IPS-15b (cell line): Measurements from ENCODE around the gene IPPK.

Experiments
- H3K27me3 ChIP-seq: one replicate; pipeline ENCODE4 v1.6.1; 2013; ENCODE audit warnings: low read length; ENCODE audit not compliant: control insufficient read depth, insufficient read depth
- H3K36me3 ChIP-seq: one replicate; pipeline ENCODE4 v1.6.1; 2013; ENCODE audit warnings: low read length; ENCODE audit not compliant: control insufficient read depth, insufficient read depth
- H3K4me1 ChIP-seq: one replicate; pipeline ENCODE4 v1.6.1; 2013; ENCODE audit warnings: mild to moderate bottlenecking, low read length; ENCODE audit not compliant: control insufficient read depth, insufficient read depth
- H3K4me3 ChIP-seq: one replicate; pipeline ENCODE4 v1.5.1; 2013; ENCODE audit warnings: low read depth, low read length
- H3K9ac ChIP-seq: one replicate; pipeline ENCODE4 v1.6.1; 2013; ENCODE audit warnings: low read depth, mild to moderate bottlenecking, low read length
- H3K9me3 ChIP-seq: one replicate; pipeline ENCODE4 v1.6.1; 2013; ENCODE audit warnings: mild to moderate bottlenecking, low read length; ENCODE audit not compliant: control insufficient read depth, insufficient read depth

The IPPK gene

DNA sequence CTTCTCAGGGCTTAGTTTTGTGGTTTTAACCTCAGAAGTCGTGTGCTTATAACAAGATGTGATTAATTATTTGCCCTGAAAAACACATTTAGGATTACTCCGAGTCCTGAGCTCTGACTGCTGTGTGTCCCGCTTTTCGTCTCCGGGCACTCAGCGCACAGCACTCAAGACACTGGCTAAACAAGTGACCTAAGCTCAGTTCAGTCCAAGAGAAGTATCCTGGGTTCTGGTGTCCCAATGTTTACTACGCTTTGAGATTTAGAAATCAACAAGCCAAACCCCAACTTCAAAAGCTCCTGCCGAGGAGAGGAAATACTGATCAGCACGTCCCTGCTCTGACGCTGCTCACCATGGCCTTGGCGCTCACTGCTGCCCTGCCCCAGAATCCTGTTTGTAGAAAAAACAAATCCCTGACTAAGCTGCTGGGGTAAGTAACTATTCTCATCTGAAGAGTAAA, 53.2 kb downstream of the IPPK start:
- Histone ChIP-seq H3K36me3 (peaks cover 36% of the 10 kb centered on the region), H3K9ac (no peak overlapping the region)

DNA sequence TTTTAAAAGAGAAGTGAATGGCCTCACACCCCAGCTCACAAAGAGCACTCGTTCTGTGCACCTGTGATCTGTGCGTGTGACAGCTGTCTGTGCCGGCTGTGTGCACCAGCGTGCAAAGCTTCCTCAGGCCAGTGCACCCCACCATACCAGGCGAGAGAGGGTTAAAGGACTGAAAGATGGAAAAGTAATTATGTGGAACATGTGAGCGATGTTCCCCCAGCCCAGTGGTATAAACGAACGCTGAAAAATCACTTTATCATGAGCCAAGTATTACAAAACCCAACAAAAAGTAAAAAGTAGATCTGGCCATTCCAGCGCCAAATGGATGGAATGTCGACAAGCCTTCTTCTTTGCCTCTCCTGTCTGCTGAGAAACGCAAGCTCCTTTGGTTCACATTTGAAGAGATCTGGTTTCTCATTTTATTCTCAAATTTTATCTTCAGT, 53.7 kb downstream of the IPPK start:
- H3K4me1 ChIP-seq: no peaks in the 10 kb centered on the region
- H3K27me3 ChIP-seq: no peaks in the 10 kb centered on the region
- no peak overlapping the region for H3K4me3 ChIP-seq
- H3K9ac ChIP-seq: no peak overlapping the region
- no peaks in the 10 kb centered on the region for H3K9me3 ChIP-seq
- H3K36me3 ChIP-seq: peaks cover 36% of the 10 kb centered on the region

More for the DNA sequence above, 53.2 kb downstream of the IPPK start:
- H3K4me3 ChIP-seq: no peak overlapping the region
- no peaks in the 10 kb centered on the region for H3K4me1 ChIP-seq
- no peaks in the 10 kb centered on the region for H3K27me3 ChIP-seq
- H3K9me3 ChIP-seq: no peaks in the 10 kb centered on the region

DNA sequence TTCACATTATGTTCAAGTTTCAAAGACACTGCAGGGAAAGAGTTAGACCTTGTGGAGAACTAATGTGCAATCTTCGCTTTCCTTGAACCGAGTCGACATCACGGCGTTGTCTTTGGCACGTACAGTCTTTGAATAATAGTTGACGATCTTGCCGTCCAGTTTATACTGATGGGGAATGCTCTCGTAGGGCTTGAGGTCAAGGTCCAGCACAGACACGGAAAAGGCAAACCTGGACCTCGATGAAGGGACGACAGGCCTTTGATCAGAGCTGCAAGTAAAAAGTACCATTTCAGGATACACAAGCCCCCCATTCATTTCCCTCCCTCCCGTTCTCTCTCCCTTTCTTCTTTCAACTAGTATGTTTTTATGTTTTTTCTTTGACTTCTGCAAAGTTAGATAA, 54.1 kb downstream of the IPPK start:
- H3K9me3 ChIP-seq: no peaks in the 10 kb centered on the region
- H3K4me1 ChIP-seq: no peaks in the 10 kb centered on the region
- no peaks in the 10 kb centered on the region for H3K27me3 ChIP-seq
- H3K9ac ChIP-seq: no peak overlapping the region
- no peak overlapping the region for H3K4me3 ChIP-seq
- H3K36me3 ChIP-seq: peaks cover 36% of the 10 kb centered on the region

DNA sequence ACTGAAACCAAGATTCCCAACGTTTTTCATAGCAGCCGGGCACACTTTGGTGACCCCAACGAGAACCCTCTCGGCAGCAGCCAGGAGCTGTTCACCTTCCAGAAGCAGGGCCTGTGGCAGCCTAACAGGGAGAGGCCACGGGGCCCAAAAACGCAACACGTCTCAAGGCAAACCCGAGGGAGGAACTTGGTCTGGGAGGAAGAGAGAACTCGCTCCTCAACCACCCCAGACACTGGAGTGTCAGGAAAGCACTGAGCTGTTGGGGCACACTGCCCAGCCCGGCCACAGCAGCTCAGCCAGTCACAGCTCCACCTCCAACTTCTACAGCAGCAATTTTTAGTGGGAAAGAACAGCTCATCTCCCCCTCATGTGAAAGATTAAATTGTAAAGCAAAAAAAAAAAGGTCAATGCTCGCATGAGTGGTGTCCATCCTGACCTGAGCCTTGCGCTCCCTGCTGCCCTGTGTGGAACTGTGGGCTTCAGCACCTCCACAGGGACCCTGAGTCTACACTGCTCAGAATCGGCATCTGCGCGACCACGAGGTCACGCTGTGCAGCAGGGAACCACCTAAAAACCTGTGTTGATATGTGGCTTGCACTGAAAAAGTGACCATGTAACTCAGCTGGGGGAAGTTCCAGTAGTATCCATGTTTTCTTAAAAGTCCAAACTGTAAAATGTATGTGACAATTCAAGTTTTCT, 55.0 kb downstream of the IPPK start:
- Histone ChIP-seq H3K4me1 (no peaks in the 10 kb centered on the region), H3K9me3 (no peaks in the 10 kb centered on the region), H3K36me3 (peaks cover 33% of the 10 kb centered on the region), H3K27me3 (no peaks in the 10 kb centered on the region), H3K4me3 (no peak overlapping the region), H3K9ac (no peak overlapping the region)

DNA sequence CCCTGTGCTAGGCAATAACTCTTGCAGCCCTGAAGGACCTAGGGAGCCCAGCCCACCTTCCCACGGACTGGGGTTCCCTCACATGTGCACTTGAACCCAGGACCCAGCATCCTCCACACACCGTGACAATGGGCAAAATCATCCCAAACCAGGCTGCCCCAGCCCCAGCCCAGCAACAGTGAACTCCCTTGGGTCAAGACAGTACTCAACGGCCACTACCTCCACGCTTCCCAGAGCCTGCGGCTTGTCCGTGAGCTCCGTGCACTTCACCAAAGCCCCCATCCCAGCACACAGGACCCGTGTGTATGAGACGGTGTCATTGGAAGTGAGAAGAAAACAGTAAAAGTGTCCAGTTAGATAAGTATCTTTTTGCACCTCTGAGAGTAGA, 55.8 kb downstream of the IPPK start:
- no peaks in the 10 kb centered on the region for H3K27me3 ChIP-seq
- no peak overlapping the region for H3K9ac ChIP-seq
- H3K36me3 ChIP-seq: peaks cover 29% of the 10 kb centered on the region
- no peaks in the 10 kb centered on the region for H3K4me1 ChIP-seq
- no peak overlapping the region for H3K4me3 ChIP-seq
- no peaks in the 10 kb centered on the region for H3K9me3 ChIP-seq

DNA sequence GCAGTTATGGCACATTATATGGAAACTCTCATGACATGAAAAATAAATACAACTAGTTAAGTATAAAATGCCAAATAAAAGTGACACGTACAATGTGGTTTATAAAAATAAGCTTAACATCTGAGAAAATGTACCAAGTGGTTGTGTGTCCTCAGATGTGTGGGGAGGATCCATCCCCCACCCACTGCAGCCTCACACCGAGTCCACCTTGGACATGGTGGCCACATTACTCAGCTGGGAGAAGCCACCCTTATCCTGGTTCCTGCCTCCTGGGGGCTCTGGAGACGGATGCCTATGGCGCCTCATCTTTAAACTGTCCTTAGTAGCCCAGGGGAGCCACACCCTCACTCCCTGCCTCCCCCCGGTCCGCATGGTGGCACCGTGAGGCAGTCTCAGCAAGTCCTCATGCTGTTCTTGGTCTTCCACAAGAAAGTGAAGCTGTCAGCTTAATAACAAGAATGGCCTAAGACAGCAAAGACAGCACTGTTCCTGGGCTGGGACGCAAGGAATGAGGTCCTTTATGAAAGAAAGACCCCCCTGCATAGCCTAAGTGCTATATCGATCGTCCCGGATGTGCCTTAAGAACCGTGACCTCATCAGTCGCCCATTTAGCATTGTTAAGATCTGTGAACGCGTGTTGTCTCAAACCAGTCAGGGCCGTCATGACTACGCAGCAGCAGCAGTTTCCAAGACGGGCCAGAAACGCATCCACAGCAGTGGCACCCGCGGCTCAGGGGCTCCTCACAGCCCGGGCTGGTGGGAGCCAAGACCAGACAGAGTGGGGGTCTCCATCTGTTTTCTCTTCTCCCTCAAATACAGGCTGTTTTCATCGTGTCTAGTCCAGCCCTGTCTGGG, 56.4 kb downstream of the IPPK start:
- no peak overlapping the region for H3K9ac ChIP-seq
- no peaks in the 10 kb centered on the region for H3K9me3 ChIP-seq
- H3K36me3 ChIP-seq: peaks cover 29% of the 10 kb centered on the region
- H3K4me3 ChIP-seq: no peak overlapping the region
- H3K27me3 ChIP-seq: no peaks in the 10 kb centered on the region
- no peaks in the 10 kb centered on the region for H3K4me1 ChIP-seq

DNA sequence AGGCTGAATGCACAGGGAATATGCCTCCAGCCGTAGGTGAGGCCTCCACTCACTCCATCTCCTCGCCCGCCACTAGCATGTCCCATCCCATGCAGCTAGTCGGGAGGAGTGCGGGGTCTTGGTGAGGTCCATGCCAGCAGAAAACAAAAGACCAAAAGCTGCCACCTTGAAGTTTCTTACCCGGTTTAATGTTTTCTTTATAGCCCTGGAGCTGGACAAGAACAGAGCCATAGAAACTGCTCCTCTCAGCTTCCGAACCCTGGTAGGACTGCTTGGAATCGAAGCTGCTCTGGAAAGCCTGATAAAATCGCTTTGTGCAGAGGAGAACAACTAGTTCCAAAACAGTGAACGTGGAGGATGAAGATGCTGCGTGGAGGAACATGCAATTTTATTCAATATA, 57.1 kb downstream of the IPPK start:
- H3K4me3 ChIP-seq: no peak overlapping the region
- H3K27me3 ChIP-seq: no peaks in the 10 kb centered on the region
- H3K9me3 ChIP-seq: no peaks in the 10 kb centered on the region
- peaks cover 29% of the 10 kb centered on the region for H3K36me3 ChIP-seq
- H3K4me1 ChIP-seq: no peaks in the 10 kb centered on the region
- H3K9ac ChIP-seq: no peak overlapping the region

DNA sequence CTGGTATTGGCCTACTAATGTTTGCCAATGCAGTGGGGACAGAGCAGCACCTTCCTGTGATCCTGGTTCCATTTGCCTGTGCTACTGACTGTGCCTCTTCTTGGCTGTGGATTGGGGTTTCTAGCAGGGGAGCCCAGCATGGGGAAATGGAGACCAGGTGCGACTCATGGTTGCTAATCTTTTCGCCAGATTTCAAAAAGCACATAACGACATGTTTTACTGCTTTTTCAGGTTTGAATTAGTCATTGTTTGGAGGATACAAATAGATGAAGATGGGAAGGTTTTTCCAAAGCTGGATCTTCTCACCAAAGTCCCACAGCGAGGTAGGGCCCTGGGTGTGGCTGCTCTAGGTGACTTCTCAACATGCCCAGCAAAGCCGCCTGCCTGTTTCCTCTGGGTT, 57.6 kb downstream of the IPPK start:
- Histone ChIP-seq H3K9ac (no peak overlapping the region), H3K36me3 (peaks cover 24% of the 10 kb centered on the region), H3K9me3 (no peaks in the 10 kb centered on the region), H3K4me3 (no peak overlapping the region), H3K4me1 (no peaks in the 10 kb centered on the region), H3K27me3 (no peaks in the 10 kb centered on the region)

DNA sequence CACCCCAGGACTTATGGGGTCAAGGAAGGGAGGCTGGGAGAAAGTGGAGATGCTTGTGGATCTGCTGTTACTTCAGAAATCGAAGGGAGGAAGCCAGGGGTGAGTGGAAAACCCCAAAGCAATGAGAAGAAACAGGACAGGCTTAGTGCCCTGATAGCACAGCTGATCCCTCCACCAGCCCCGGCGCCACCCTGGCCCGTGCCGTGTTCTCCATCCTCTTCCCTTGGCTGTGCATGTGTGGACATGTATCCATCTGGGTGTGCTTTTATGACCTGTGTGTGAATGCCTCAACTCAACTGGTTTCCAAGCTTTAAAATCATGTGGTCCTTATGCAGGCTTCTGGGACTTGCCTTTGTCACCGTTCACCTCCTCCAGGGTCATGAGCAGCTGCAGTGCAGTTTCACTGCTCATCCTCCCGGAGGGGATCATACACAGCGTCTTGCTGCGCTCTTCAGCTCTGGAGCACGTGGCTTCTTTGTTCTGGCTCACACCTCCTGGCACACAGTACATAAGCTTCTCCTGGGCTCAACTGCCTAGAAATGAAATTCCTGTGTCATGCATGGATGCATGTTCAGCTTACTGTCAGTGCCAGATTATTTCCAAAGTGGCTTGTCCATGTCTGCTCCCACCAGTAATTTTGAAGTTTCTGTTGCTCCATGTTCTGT, 58.2 kb downstream of the IPPK start:
- Histone ChIP-seq H3K9ac (no peak overlapping the region), H3K4me3 (no peak overlapping the region), H3K27me3 (no peaks in the 10 kb centered on the region), H3K36me3 (peaks cover 22% of the 10 kb centered on the region), H3K9me3 (no peaks in the 10 kb centered on the region), H3K4me1 (no peaks in the 10 kb centered on the region)

DNA sequence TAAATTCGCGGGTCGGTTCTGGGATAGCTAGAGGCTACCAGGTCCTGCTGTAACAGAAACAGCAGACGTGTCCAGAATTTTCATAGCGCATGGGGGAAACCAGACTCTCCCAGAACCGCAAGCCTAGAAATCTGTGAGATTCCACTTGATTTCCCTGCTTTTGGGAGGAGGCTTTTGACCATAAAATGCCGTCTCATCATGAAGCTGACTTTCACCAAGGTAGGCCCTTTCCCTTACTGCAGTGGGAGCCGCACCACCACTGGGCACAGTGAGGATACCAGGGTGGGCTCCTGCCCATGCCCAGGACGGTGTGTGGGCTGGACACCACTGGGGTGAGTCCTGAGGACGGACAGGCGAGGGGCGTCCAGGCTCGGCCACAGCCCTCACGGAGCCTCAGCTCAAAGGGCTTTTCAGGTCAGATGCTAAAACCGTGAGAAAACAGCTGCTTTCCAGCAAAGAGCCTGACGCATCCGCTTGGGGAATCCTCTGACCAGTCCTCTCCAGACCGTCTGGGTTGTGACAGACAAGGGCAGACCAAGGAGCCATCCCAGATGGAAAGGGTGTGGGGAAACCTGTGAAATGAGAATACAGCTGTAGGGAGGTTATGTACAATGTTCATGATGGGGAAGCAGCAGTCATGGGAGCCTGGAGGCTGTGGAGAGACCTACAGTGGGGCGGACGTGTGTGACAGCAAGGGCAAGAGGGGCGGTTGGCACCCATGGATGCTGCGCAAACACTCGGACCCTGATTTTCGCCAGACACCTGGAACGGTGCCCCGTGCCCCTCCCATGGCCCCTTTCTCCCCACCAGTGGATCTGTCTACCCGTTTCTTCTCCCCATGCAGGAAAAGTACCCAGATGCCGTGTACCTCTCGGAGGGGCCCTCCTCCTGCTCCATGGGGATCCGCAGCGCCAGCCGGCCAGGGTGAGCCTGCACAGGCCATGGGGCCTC, 59.2 kb downstream of the IPPK start:
- Histone ChIP-seq H3K4me1 (no peaks in the 10 kb centered on the region), H3K36me3 (peaks cover 22% of the 10 kb centered on the region), H3K27me3 (no peaks in the 10 kb centered on the region), H3K9ac (no peak overlapping the region), H3K9me3 (no peaks in the 10 kb centered on the region), H3K4me3 (no peak overlapping the region)

DNA sequence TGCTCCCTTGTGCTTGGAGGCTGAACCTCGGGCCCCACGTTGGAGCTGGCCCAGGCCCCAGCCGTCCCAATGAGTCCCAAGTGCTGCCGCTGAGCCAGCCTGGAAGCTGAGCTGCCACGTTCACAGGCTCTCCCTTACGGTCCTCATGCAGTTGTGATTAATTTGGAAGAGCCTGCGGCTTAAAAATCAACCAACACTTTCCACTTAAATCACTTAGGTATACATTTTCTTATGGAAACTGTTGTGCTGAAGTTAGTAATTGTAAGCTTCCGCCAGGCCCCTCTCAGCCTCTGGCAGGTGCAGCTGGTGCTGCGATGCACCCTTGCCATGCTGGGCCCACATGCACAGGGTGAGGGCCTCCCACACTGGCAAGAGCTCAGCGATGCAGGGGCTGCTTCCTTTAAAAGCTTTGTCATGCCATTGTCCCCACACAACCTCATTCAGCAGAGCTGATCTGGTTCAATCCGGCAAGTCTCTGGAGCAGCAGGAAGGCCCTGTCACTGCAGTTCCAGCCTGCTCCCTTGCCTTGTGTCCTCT, 61.0 kb downstream of the IPPK start:
- Histone ChIP-seq H3K4me3 (no peak overlapping the region), H3K36me3 (peaks cover 15% of the 10 kb centered on the region), H3K9me3 (no peaks in the 10 kb centered on the region), H3K27me3 (no peaks in the 10 kb centered on the region), H3K4me1 (no peaks in the 10 kb centered on the region), H3K9ac (no peak overlapping the region)
